Neutrophil (primary cell): ENCODE data around the gene TIMM44.

Source experiments
- H3K27ac ChIP-seq: fragments of 200-600 bp; sonication (generic); 2 replicates; pipeline ENCODE4 v1.5.1; 2016; ENCODE audit warnings: mild to moderate bottlenecking, moderate library complexity
- H3K27me3 ChIP-seq: fragments of 200-600 bp; sonication (generic); 2 replicates; pipeline ENCODE4 v1.6.0; 2016; ENCODE audit warnings: mild to moderate bottlenecking
- H3K36me3 ChIP-seq: fragments of 200-600 bp; sonication (generic); 2 replicates; pipeline ENCODE4 v1.5.1; 2017
- H3K4me1 ChIP-seq, 2 experiments: fragments of 200-600 bp in 1 of 2; sonication (generic) in 1 of 2; 1 replicate in 1 of 2; 2 replicates in 1 of 2; pipeline versions ENCODE4 v1.5.1 to v1.6.1; 2013 to 2016; ENCODE audit warnings: low read depth in 1 of 2, low read length in 1 of 2, mild to moderate bottlenecking in 1 of 2, moderate library complexity in 1 of 2; ENCODE audit not compliant: control insufficient read depth in 1 of 2, insufficient read depth in 1 of 2
- H3K4me3 ChIP-seq, 2 experiments: fragments of 200-600 bp in 1 of 2; sonication (generic) in 1 of 2; 1 replicate in 1 of 2; 2 replicates in 1 of 2; pipeline ENCODE4 v1.5.1; 2013 to 2016; ENCODE audit warnings: low read depth in 1 of 2, low read length in 1 of 2, mild to moderate bottlenecking in 1 of 2, moderate library complexity in 1 of 2
- H3K9me3 ChIP-seq: fragments of 200-600 bp; sonication (generic); 2 replicates; pipeline ENCODE4 v1.5.1; 2016
- TF ChIP-seq, protein P1 (sequence below): fragments of 200-600 bp; sonication (generic); IDR thresholded peaks from 2 replicates; pipeline ENCODE4 v1.5.1; 2016; ENCODE audit warnings: antibody characterized with exemption

The TIMM44 gene

DNA sequence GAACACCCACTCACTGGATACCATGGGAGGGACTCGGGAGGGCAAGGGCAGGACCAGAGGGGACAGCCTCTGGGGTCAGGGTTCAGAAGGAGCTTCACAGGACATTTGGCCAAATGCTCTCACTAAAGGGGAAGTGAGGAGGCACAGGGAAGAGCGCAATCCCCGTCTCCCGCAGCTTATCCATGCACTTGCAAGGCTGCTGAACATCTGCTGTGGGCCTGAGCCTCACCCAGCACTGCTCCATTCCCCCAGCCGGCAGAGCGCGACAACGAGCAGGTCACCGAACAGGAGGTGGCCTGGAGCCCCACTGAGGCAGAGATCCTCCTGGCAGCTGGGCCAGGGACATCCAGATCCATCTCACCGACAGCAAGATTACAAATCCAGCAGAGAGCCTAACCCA is 38.6 kb upstream of the TIMM44 start:
- Histone ChIP-seq H3K36me3 (peaks cover 95% of the 10 kb centered on the region), H3K27ac (no peak overlapping the region)
- TF ChIP-seq, protein P1, sequence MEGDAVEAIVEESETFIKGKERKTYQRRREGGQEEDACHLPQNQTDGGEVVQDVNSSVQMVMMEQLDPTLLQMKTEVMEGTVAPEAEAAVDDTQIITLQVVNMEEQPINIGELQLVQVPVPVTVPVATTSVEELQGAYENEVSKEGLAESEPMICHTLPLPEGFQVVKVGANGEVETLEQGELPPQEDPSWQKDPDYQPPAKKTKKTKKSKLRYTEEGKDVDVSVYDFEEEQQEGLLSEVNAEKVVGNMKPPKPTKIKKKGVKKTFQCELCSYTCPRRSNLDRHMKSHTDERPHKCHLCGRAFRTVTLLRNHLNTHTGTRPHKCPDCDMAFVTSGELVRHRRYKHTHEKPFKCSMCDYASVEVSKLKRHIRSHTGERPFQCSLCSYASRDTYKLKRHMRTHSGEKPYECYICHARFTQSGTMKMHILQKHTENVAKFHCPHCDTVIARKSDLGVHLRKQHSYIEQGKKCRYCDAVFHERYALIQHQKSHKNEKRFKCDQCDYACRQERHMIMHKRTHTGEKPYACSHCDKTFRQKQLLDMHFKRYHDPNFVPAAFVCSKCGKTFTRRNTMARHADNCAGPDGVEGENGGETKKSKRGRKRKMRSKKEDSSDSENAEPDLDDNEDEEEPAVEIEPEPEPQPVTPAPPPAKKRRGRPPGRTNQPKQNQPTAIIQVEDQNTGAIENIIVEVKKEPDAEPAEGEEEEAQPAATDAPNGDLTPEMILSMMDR = no peak

DNA sequence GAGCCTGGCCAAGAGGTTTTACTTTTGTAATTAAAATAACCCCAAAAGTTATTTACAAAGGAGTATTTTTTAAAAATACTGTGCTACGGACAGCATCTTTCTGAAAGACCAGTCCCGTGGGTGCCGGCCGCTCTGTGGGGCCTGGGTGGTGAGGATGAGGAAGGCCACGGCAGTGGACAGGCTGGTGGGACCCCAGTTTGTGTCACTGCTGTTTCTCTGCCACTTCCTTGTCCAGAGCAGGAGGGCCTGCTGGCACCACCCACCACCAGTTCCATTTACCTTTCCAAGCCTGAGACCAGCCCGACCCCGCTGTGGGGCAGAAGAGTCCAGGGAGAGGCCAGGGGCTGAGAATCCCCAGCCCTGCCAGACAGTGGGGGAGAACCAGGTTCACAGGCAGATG is 38.2 kb upstream of the TIMM44 start:
- Histone ChIP-seq H3K27me3 (no peaks in the 10 kb centered on the region), H3K9me3 (no peaks in the 10 kb centered on the region), H3K4me3 (no peak overlapping the region), H3K27ac (no peak overlapping the region), H3K4me1 (no peaks in the 10 kb centered on the region), H3K36me3 (peaks cover 95% of the 10 kb centered on the region)
- TF ChIP-seq, protein P1 = no peak

More for the DNA sequence above, 38.6 kb upstream of the TIMM44 start:
- H3K4me1 ChIP-seq = no peaks in the 10 kb centered on the region
- no peak overlapping the region for H3K4me3 ChIP-seq
- no peaks in the 10 kb centered on the region for H3K9me3 ChIP-seq
- H3K27me3 ChIP-seq = no peaks in the 10 kb centered on the region

DNA sequence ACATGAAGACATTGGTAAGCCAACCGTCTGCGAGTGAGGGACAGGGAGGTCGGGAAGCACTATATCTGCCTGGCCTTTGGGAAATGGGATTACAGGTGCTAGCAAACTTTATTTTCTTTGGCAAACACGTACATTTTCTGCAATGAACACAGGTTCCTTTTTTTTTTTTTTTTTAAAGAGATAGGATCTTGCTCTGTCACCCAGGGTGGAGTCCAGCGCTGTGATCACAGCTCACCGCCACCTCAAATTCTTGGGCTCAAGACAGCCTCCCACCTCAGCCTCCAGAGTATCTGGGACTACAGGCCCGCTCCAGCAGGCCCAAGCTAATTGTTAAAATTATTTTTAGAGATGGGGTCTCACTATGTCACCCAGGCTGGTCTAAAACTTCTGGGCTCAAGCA is 37.7 kb upstream of the TIMM44 start:
- Histone ChIP-seq H3K4me1 (no peaks in the 10 kb centered on the region), H3K4me3 (no peak overlapping the region), H3K27ac (no peak overlapping the region), H3K36me3 (peaks cover 93% of the 10 kb centered on the region), H3K27me3 (no peaks in the 10 kb centered on the region), H3K9me3 (no peaks in the 10 kb centered on the region)
- TF ChIP-seq, protein P1 = no peak

DNA sequence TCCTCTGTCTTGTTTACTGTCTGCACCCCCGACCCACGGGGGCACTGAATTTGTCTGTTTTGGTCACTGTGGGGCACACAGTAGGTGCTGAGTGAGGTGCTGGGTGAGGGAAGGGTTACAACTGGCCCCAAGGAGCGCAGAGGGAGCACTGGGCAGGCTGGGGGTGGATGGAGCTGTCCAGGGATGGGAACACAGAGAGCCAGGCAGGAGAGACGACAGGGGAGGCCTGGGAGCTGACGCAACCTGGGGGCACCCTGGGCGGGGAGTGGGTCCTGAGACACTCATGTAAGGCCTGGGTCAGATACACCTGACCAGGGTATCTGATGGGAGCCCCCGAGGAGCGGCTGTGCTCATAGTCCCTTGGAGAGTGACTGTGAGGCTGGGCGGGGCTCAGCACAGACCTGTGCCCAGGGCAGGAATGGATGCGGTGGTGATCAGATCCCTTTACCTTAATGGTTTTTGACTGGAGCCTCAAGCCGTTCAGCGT is 37.2 kb upstream of the TIMM44 start:
- H3K4me1 ChIP-seq = no peaks in the 10 kb centered on the region

DNA sequence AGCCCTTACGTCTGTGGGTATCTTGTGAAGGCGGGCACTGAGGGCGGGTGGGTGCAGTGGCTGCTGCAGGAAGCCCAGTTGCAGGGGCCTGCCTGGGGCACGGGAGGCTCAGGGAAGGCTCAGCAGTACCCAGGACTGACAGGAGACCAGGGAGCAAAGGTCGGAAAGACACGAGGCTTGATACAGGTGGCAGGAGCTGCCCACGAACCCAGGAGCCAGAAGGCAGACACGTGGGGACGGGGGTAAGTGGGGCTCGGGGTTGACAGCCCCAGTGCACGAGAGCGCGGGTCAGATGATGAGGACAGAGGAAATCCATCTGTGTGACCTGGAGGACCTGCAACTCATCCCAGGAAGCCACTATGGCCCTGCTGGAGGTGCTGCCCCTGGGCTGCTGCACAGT is 36.7 kb upstream of the TIMM44 start:
- TF ChIP-seq, protein P1 = no peak
- no peaks in the 10 kb centered on the region for H3K4me1 ChIP-seq
- H3K9me3 ChIP-seq = no peaks in the 10 kb centered on the region
- no peak overlapping the region for H3K4me3 ChIP-seq
- no peak overlapping the region for H3K27ac ChIP-seq
- peaks cover 89% of the 10 kb centered on the region for H3K36me3 ChIP-seq
- H3K27me3 ChIP-seq = no peaks in the 10 kb centered on the region

More for the DNA sequence above, 37.2 kb upstream of the TIMM44 start:
- H3K9me3 ChIP-seq = no peaks in the 10 kb centered on the region
- no peak overlapping the region for H3K4me3 ChIP-seq
- TF ChIP-seq, protein P1 = no peak
- no peak overlapping the region for H3K27ac ChIP-seq
- H3K36me3 ChIP-seq = peaks cover 89% of the 10 kb centered on the region
- no peaks in the 10 kb centered on the region for H3K27me3 ChIP-seq

DNA sequence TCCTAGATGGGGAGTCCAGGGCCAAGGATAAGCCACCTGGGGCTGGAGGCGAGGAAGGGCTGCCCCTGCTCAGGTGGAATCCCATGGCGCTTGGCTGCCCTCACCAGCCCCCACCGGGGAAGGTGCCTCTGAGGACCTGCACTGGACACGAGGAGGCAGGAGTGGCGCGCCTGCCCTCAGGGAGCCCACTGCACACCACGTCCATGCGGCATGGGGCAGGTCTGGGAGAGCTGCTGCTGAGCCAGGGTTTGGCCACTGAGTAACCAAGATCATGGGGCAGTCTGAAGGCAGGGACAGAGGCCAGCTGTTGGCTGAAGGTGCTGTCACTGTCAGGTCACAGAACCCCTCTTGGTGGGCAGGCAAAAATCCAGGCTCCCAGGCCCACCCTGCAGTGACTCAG is 36.1 kb upstream of the TIMM44 start:
- peaks cover 89% of the 10 kb centered on the region for H3K36me3 ChIP-seq
- TF ChIP-seq, protein P1 = no peak
- no peaks in the 10 kb centered on the region for H3K27me3 ChIP-seq

More for the DNA sequence above, 36.1 kb upstream of the TIMM44 start:
- Histone ChIP-seq H3K4me3 (no peak overlapping the region), H3K9me3 (no peaks in the 10 kb centered on the region), H3K4me1 (no peaks in the 10 kb centered on the region), H3K27ac (no peak overlapping the region)
